GOT3 (cell line): ENCODE data around the gene SPRR1A.

Experiments used
- DNase-seq: peaks from one replicate; lab custom pipeline; 2025; ENCODE audit warnings: mixed read lengths; lab: John Stamatoyannopoulos, UW

SPRR1A gene

GRCh38 chr1:152983743-152984142 lies at the start of gene SPRR1A:
Gene SPRR1A (plus strand): TSS chr1:152984081. CDS start chr1:152985231, 1,150 bp downstream.
- DNase-seq, result no peak

GRCh38 chr1:152940614-152941013 lies 43.3 kb upstream of the SPRR1A start:
- no peak for DNase-seq

GRCh38 chr1:152941037-152941711 lies 42.7 kb upstream of the SPRR1A start:
- DNase-seq, result no peak

- no peak for DNase-seq
Observed at GRCh38 chr1:152942161-152942560, 41.7 kb upstream of the SPRR1A start.

- no peak for DNase-seq
Observed at GRCh38 chr1:152946248-152946647, 37.6 kb upstream of the SPRR1A start.

- no peak for DNase-seq
Observed at GRCh38 chr1:152946651-152947256, 37.1 kb upstream of the SPRR1A start, which contains the start of gene SPRR5. Gene SPRR5 (plus strand): TSS chr1:152947206. CDS start chr1:152948555, 1,349 bp downstream.

- no peak for DNase-seq
Observed at GRCh38 chr1:152951711-152952110, 32.2 kb upstream of the SPRR1A start.

- no peak for DNase-seq
Observed at GRCh38 chr1:152953761-152954160, 30.1 kb upstream of the SPRR1A start.

- DNase-seq, result no peak
Observed at GRCh38 chr1:152954436-152954835, 29.4 kb upstream of the SPRR1A start.

GRCh38 chr1:152957561-152957960 lies 26.3 kb upstream of the SPRR1A start:
- no peak for DNase-seq

- DNase-seq, result no peak
Observed at GRCh38 chr1:152959273-152959672, 24.6 kb upstream of the SPRR1A start.

- no peak for DNase-seq
Observed at GRCh38 chr1:152959801-152960451, 24.0 kb upstream of the SPRR1A start.

GRCh38 chr1:152960452-152961044 lies 23.3 kb upstream of the SPRR1A start:
- no peak for DNase-seq

- no peak for DNase-seq
Observed at GRCh38 chr1:152961226-152961891, 22.5 kb upstream of the SPRR1A start.

GRCh38 chr1:152962876-152963415 lies 20.9 kb upstream of the SPRR1A start:
- DNase-seq, result no peak

GRCh38 chr1:152964536-152964935 lies 19.3 kb upstream of the SPRR1A start:
- DNase-seq, result no peak

- no peak for DNase-seq
Observed at GRCh38 chr1:152965853-152966252, 18.0 kb upstream of the SPRR1A start.

GRCh38 chr1:152967201-152967600 lies 16.7 kb upstream of the SPRR1A start:
- DNase-seq, result no peak

- DNase-seq, result no peak
Observed at GRCh38 chr1:152968248-152968647, 15.6 kb upstream of the SPRR1A start.

GRCh38 chr1:152969036-152969435 lies 14.8 kb upstream of the SPRR1A start:
- no peak for DNase-seq

GRCh38 chr1:152970495-152970894 lies 13.4 kb upstream of the SPRR1A start, which contains the start of gene SPRR4:
Gene SPRR4 (plus strand): TSS chr1:152970648. CDS start chr1:152971891, 1,243 bp downstream.
- no peak for DNase-seq
